Naive thymus-derived CD4-positive, alpha-beta T cell (primary cell): ENCODE results near the gene ADAM29. TPM values are rescaled to one million over a fixed set of nuclear protein-coding genes. Genes with fewer than 3 reads are reported as not detected.
"Not testable (repeated sequence)": the region's sequence is repeated elsewhere in the genome, so short reads cannot be mapped to it uniquely, and the experiment has no call there.

Experiments used
- ATAC-seq: fragments of 150-1000 bp; cut with Tn5 transposase; 2 replicates; pipeline ENCODE4 v1.10.0; 2021; ENCODE audit warnings: mild to moderate bottlenecking, moderate library complexity
- CTCF ChIA-PET: fragments of 350-600 bp; sonication (Branson Sonifier 250); formaldehyde crosslinking; loops from one replicate; lab custom pipeline; 2021; ENCODE audit warnings: antibody characterized with exemption; lab: Charles Lee
- POLR2A ChIA-PET: fragments of 350-600 bp; sonication (Branson Sonifier 250); formaldehyde crosslinking; loops from one replicate; lab custom pipeline; 2021; ENCODE audit warnings: antibody characterized with exemption, inconsistent platforms; lab: Charles Lee
- DNase-seq, 9 donors: peaks; one replicate each; pipeline versions ENCODE4 v3.0.0 to v3.0.0-alpha.2; 2020 to 2022; ENCODE audit warnings: mixed read lengths in 1 of 9
- H3K27ac ChIP-seq: one replicate; pipeline ENCODE4 v1.7.0; 2013; ENCODE audit warnings: mild to moderate bottlenecking, low read depth, low read length, moderate library complexity
- H3K27me3 ChIP-seq, 2 donors: one replicate each; pipeline ENCODE4 v1.7.0; 2013; ENCODE audit warnings: low read length in 2 of 2, mild to moderate bottlenecking in 2 of 2, moderate library complexity in 2 of 2; ENCODE audit not compliant: control insufficient read depth in 2 of 2, insufficient read depth in 2 of 2
- H3K36me3 ChIP-seq, 3 experiments: 1 replicate in 2 of 3; 2 replicates in 1 of 3; pipeline ENCODE4 v1.7.0; 2013; ENCODE audit warnings: low read length in 3 of 3, mild to moderate bottlenecking in 3 of 3, moderate library complexity in 1 of 3; ENCODE audit not compliant: insufficient read depth in 3 of 3, control insufficient read depth in 2 of 3
- H3K4me1 ChIP-seq, 2 donors: one replicate each; pipeline ENCODE4 v1.7.0; 2013; ENCODE audit warnings: low read length in 2 of 2, mild to moderate bottlenecking in 2 of 2, moderate library complexity in 1 of 2; ENCODE audit not compliant: control insufficient read depth in 2 of 2, insufficient read depth in 2 of 2
- H3K4me3 ChIP-seq: 2 replicates; pipeline ENCODE4 v1.7.0; 2013; ENCODE audit warnings: mild to moderate bottlenecking, low read length
- H3K9me3 ChIP-seq, 3 experiments: 1 replicate in 2 of 3; 2 replicates in 1 of 3; pipeline ENCODE4 v1.7.0; 2013; ENCODE audit warnings: low read length in 3 of 3; ENCODE audit not compliant: control insufficient read depth in 2 of 3
- H3K27ac Mint-ChIP-seq, 9 donors: one replicate each; pipeline ENCODE4 v1.8.0; 2020 to 2022; ENCODE audit warnings: mixed read lengths in 9 of 9, mild to moderate bottlenecking in 8 of 9, moderate library complexity in 5 of 9, inconsistent platforms in 2 of 9
- H3K27me3 Mint-ChIP-seq, 5 donors: one replicate each; pipeline ENCODE4 v1.8.0; 2021 to 2022; ENCODE audit warnings: mixed read lengths in 5 of 5, mild to moderate bottlenecking in 1 of 5
- H3K36me3 Mint-ChIP-seq, 5 donors: one replicate each; pipeline ENCODE4 v1.8.0; 2020 to 2022; ENCODE audit warnings: mixed read lengths in 5 of 5, mild to moderate bottlenecking in 3 of 5, inconsistent platforms in 1 of 5
- H3K4me1 Mint-ChIP-seq, 7 donors: one replicate each; pipeline ENCODE4 v1.8.0; 2020 to 2022; ENCODE audit warnings: mixed read lengths in 7 of 7, mild to moderate bottlenecking in 3 of 7, inconsistent platforms in 1 of 7
- H3K4me3 Mint-ChIP-seq, 10 donors: one replicate each; pipeline ENCODE4 v1.8.0; 2020 to 2022; ENCODE audit warnings: mild to moderate bottlenecking in 10 of 10, mixed read lengths in 10 of 10, moderate library complexity in 6 of 10, inconsistent platforms in 2 of 10
- H3K9me3 Mint-ChIP-seq, 11 donors: one replicate each; pipeline ENCODE4 v1.8.0; 2020 to 2022; ENCODE audit warnings: mixed read lengths in 11 of 11, mild to moderate bottlenecking in 4 of 11, inconsistent platforms in 1 of 11, moderate library complexity in 1 of 11
- intact Hi-C, 2 donors: fragments of 100-400 bp; cut with micrococcal nuclease; formaldehyde crosslinking; loops; one replicate each; pipeline ENCODE4 v1.15.1; 2023
- polyA plus RNA-seq, 2 donors: library from polyadenylated mRNA; unstranded; fragments of 300-500 nt; fragmentation: Illumina TruSeq; gene quantifications; one replicate each; pipeline ENCODE4 v1.2.3, GENCODE V29; 2021
- total RNA-seq, 6 experiments: library from RNA in 5 of 6; stranded (reverse) in 5 of 6; gene quantifications; 1 replicate in 5 of 6; 2 replicates in 1 of 6; pipeline ENCODE4 v1.2.3 and lab custom pipeline; 2021 to 2026

Gene ADAM29
- total and polyA plus RNA-seq, 7 experiments from 2014 or later: not detected

- H3K36me3 Mint-ChIP-seq: peaks cover 0 to 4% (median 0%) of the 10 kb centered on the region in 5 donors
- H3K9me3 Mint-ChIP-seq: peaks cover 2 to 26% (median 9%) of the 10 kb centered on the region in 11 donors
- H3K27me3 ChIP-seq: no peaks in the 10 kb centered on the region
- H3K27me3 Mint-ChIP-seq: no peaks in the 10 kb centered on the region
- no peaks in the 10 kb centered on the region for H3K4me1 Mint-ChIP-seq
- DNase-seq: no peak
- CTCF ChIA-PET: no interaction called here
- POLR2A ChIA-PET: no interaction called here
- H3K27ac Mint-ChIP-seq: no peak overlapping the region
- no peak overlapping the region for H3K27ac ChIP-seq
- H3K4me1 ChIP-seq: no peaks in the 10 kb centered on the region
- no peak for ATAC-seq
- no peaks in the 10 kb centered on the region for H3K36me3 ChIP-seq
- H3K9me3 ChIP-seq: no peaks in the 10 kb centered on the region
- no peak overlapping the region for H3K4me3 ChIP-seq
- intact Hi-C loops: no loop called here
- no peak overlapping the region for H3K4me3 Mint-ChIP-seq
These were observed 71.6 kb downstream of the ADAM29 start for GRCh38 chr4:174989791-174990190.

- Mint-ChIP-seq H3K9me3 (peaks cover 0 to 11% (median 2%) of the 10 kb centered on the region in 11 donors), H3K27me3 (no peaks in the 10 kb centered on the region), H3K4me3 (no peak overlapping the region), H3K27ac (no peak overlapping the region), H3K36me3 (no peaks in the 10 kb centered on the region), H3K4me1 (no peaks in the 10 kb centered on the region)
- no peak overlapping the region for H3K27ac ChIP-seq
- H3K27me3 ChIP-seq: no peaks in the 10 kb centered on the region
- ChIA-PET POLR2A (no interaction called here), CTCF (no interaction called here)
- ATAC-seq (no peak), DNase-seq (no peak)
- H3K36me3 ChIP-seq: no peaks in the 10 kb centered on the region
- H3K4me3 ChIP-seq: no peak overlapping the region
- H3K4me1 ChIP-seq: no peaks in the 10 kb centered on the region
- intact Hi-C loops: no loop called here
- H3K9me3 ChIP-seq: no peaks in the 10 kb centered on the region
These were observed 75.8 kb downstream of the ADAM29 start for GRCh38 chr4:174993916-174994315.

GRCh38 chr4:174996079-174996478 is 77.9 kb downstream of the ADAM29 start:
- ChIA-PET POLR2A (no interaction called here), CTCF (no interaction called here)
- Mint-ChIP-seq H3K4me1 (no peaks in the 10 kb centered on the region), H3K9me3 (peaks cover 0 to 15% (median 2%) of the 10 kb centered on the region in 11 donors), H3K27ac (no peak overlapping the region), H3K4me3 (no peak overlapping the region), H3K27me3 (no peaks in the 10 kb centered on the region), H3K36me3 (no peaks in the 10 kb centered on the region)
- Histone ChIP-seq H3K36me3 (no peaks in the 10 kb centered on the region), H3K4me1 (no peaks in the 10 kb centered on the region), H3K27ac (no peak overlapping the region), H3K27me3 (no peaks in the 10 kb centered on the region), H3K4me3 (no peak overlapping the region), H3K9me3 (no peaks in the 10 kb centered on the region)
- DNase-seq (no peak), ATAC-seq (no peak)
- intact Hi-C loops: no loop called here

- H3K27me3 Mint-ChIP-seq: no peaks in the 10 kb centered on the region
- ChIA-PET POLR2A (no interaction called here), CTCF (no interaction called here)
- no peaks in the 10 kb centered on the region for H3K9me3 ChIP-seq
- H3K27me3 ChIP-seq: no peaks in the 10 kb centered on the region
- no peak overlapping the region for H3K4me3 Mint-ChIP-seq
- no peaks in the 10 kb centered on the region for H3K36me3 Mint-ChIP-seq
- H3K4me1 ChIP-seq: no peaks in the 10 kb centered on the region
- no peaks in the 10 kb centered on the region for H3K4me1 Mint-ChIP-seq
- ATAC-seq (no peak), DNase-seq (no peak)
- peaks cover 0 to 17% (median 3%) of the 10 kb centered on the region in 11 donors for H3K9me3 Mint-ChIP-seq
- no peak overlapping the region for H3K4me3 ChIP-seq
- intact Hi-C loops: no loop called here
- H3K27ac Mint-ChIP-seq: no peak overlapping the region
- H3K36me3 ChIP-seq: no peaks in the 10 kb centered on the region
- H3K27ac ChIP-seq: no peak overlapping the region
These were observed 81.2 kb downstream of the ADAM29 start for GRCh38 chr4:174999407-174999806.

- no peak for DNase-seq
- Mint-ChIP-seq H3K27me3 (no peaks in the 10 kb centered on the region), H3K4me1 (no peaks in the 10 kb centered on the region), H3K27ac (no peak overlapping the region), H3K9me3 (peaks cover 0 to 28% (median 7%) of the 10 kb centered on the region in 11 donors), H3K4me3 (no peak overlapping the region), H3K36me3 (peaks cover 0 to 7% (median 0%) of the 10 kb centered on the region in 5 donors)
- Histone ChIP-seq H3K4me1 (no peaks in the 10 kb centered on the region), H3K36me3 (no peaks in the 10 kb centered on the region), H3K4me3 (no peak overlapping the region), H3K9me3 (no peaks in the 10 kb centered on the region), H3K27ac (no peak overlapping the region), H3K27me3 (no peaks in the 10 kb centered on the region)
- ChIA-PET CTCF (no interaction called here), POLR2A (no interaction called here)
- intact Hi-C loops: no loop called here
- no peak for ATAC-seq
These were observed 99.6 kb downstream of the ADAM29 start for GRCh38 chr4:175017751-175018150.

GRCh38 chr4:175019447-175019846 is 101.3 kb downstream of the ADAM29 start:
- H3K4me1 Mint-ChIP-seq, H3K36me3 Mint-ChIP-seq, H3K9me3 ChIP-seq, H3K4me3 ChIP-seq, intact Hi-C loops, H3K27ac Mint-ChIP-seq, H3K27ac ChIP-seq, H3K27me3 ChIP-seq, ATAC-seq, DNase-seq, H3K27me3 Mint-ChIP-seq, H3K36me3 ChIP-seq, H3K4me3 Mint-ChIP-seq, H3K4me1 ChIP-seq, CTCF ChIA-PET, POLR2A ChIA-PET: not testable (repeated sequence)
- peaks cover 0 to 24% (median 8%) of the 10 kb centered on the region in 11 donors for H3K9me3 Mint-ChIP-seq
